K562 (cell line): ENCODE data around the gene TRIOBP. TPM values are rescaled to one million over a fixed set of nuclear protein-coding genes. Genes with fewer than 3 reads are reported as not detected.
A peak's percentile ranks its signal among the peaks of the same experiment; 100 is the strongest.

Source experiments
- CBFA2T2 ChIP-seq: fragments of 450-650 bp; conservative IDR thresholded peaks from 2 replicates; pipeline ENCODE4 v1.6.1; 2017; ENCODE audit warnings: mild to moderate bottlenecking
- JUN ChIP-seq, 2 experiments: sonication (generic) in 1 of 2; formaldehyde crosslinking in 1 of 2; IDR thresholded peaks; 2 replicates each; pipeline versions ENCODE4 v1.6.1 to v1.8.0; 2012 to 2022; ENCODE audit warnings: borderline replicate concordance in 2 of 2, mild to moderate bottlenecking in 2 of 2, improper control_type of control experiment in 1 of 2, low read depth in 1 of 2, low read length in 1 of 2, missing genetic modification reagents in 1 of 2
- L3MBTL2 ChIP-seq: fragments of 450-650 bp; IDR thresholded peaks from 2 replicates; pipeline ENCODE4 v1.6.1; 2016; ENCODE audit warnings: mild to moderate bottlenecking, moderate library complexity
- MYNN ChIP-seq, 2 experiments: sonication (generic); formaldehyde crosslinking in 1 of 2; IDR thresholded peaks; 2 replicates each; pipeline versions ENCODE4 v1.5.0 to v1.6.1; 2016 to 2020; ENCODE audit warnings: antibody characterized with exemption in 1 of 2, missing genetic modification reagents in 1 of 2
- NR2C2 ChIP-seq, 2 experiments: fragments of 200-800 bp in 1 of 2; sonication (Bioruptor generic) in 1 of 2; sonication (generic) in 1 of 2; formaldehyde crosslinking in 1 of 2; IDR thresholded peaks; 2 replicates each; pipeline versions ENCODE4 v1.6.1 to v1.8.0; 2016 to 2022; ENCODE audit warnings: mild to moderate bottlenecking in 1 of 2, missing compliant biosample characterization in 1 of 2, missing genetic modification characterization in 1 of 2, missing genetic modification reagents in 1 of 2
- NR3C1 ChIP-seq: sonication (generic); formaldehyde crosslinking; IDR thresholded peaks from 2 replicates; pipeline ENCODE4 v1.8.1; 2022; ENCODE audit warnings: missing genetic modification reagents
- POLR2H ChIP-seq: IDR thresholded peaks from 2 replicates; pipeline ENCODE4 v1.6.1; 2016; ENCODE audit warnings: missing genetic modification characterization, low read depth, mild to moderate bottlenecking, control low read depth, missing compliant biosample characterization, moderate library complexity
- RNF2 ChIP-seq: sonication (generic); IDR thresholded peaks from 2 replicates; pipeline ENCODE4 v1.6.1; 2016
- SMARCA4 ChIP-seq: fragments of 450-650 bp; IDR thresholded peaks from 2 replicates; pipeline ENCODE4 v1.6.1; 2016
- TAF9B ChIP-seq: fragments of 450-650 bp; IDR thresholded peaks from 2 replicates; pipeline ENCODE4 v1.6.1; 2018; ENCODE audit warnings: mild to moderate bottlenecking; ENCODE audit not compliant: partially characterized antibody
- ZBTB7A ChIP-seq: IDR thresholded peaks from 2 replicates; pipeline ENCODE4 v1.6.1; 2011; ENCODE audit warnings: low read depth, mild to moderate bottlenecking, low read length, moderate library complexity, borderline replicate concordance; ENCODE audit not compliant: control insufficient read depth
- polyA plus RNA-seq, 8 experiments: library from polyadenylated mRNA; depleted of rRNA in 4 of 8; stranded (reverse) in 5 of 8; unstranded in 3 of 8; fragments of >200 nt; fragmentation: Nextera tagmentation in 2 of 8; fragmentation: Illumina TruSeq in 1 of 8; extraction: Ambion mirVana in 2 of 8; extraction: Trizol in 1 of 8; gene quantifications; 2 replicates each; pipeline versions ENCODE4 v1.2.1 to v1.2.3, GENCODE V29; 2011 to 2014; ENCODE audit warnings: inconsistent platforms in 1 of 8, missing spikeins in 1 of 8
- total RNA-seq, 7 experiments: library from RNA; depleted of rRNA in 6 of 7; stranded (reverse); fragments of >200 nt in 6 of 7; fragmentation: Illumina TruSeq in 2 of 7; extraction: Trizol in 2 of 7; gene quantifications; 2 replicates each; pipeline versions ENCODE4 v1.2.1 to v1.2.3, GENCODE V29; 2011 to 2021; ENCODE audit warnings: low replicate concordance in 1 of 7
- TF ChIP-seq, protein P1 (sequence below), 2 experiments: IDR thresholded peaks; 2 replicates each; pipeline ENCODE4 v1.6.1; 2011; ENCODE audit warnings: borderline replicate concordance in 1 of 2, control low read depth in 1 of 2, low read depth in 1 of 2, low read length in 1 of 2, mild to moderate bottlenecking in 1 of 2, mixed read lengths in 1 of 2, moderate library complexity in 1 of 2; ENCODE audit not compliant: insufficient read depth in 1 of 2, insufficient read length in 1 of 2, poor library complexity in 1 of 2, severe bottlenecking in 1 of 2; ENCODE audit errors: extremely low read depth in 1 of 2
- TF ChIP-seq, protein P2 (sequence below), 2 experiments: fragments of 450-650 bp in 1 of 2; sonication (generic) in 1 of 2; formaldehyde crosslinking in 1 of 2; IDR thresholded peaks; 2 replicates each; pipeline versions ENCODE4 v1.7.1 to v1.9.0; 2016 to 2022; ENCODE audit warnings: inconsistent platforms in 1 of 2, mild to moderate bottlenecking in 1 of 2, missing genetic modification reagents in 1 of 2

Gene TRIOBP
- total and polyA plus RNA-seq, 9 of the 15 experiments (the other 6 are each of a cell fraction or from before 2014, with no cell fraction given), result 0.24 to 13.8 (median 5.5) TPM

GRCh38 chr22:37676736-37677492 lies 19.9 kb upstream of the TRIOBP start (continued):
- TF ChIP-seq, protein P1, sequence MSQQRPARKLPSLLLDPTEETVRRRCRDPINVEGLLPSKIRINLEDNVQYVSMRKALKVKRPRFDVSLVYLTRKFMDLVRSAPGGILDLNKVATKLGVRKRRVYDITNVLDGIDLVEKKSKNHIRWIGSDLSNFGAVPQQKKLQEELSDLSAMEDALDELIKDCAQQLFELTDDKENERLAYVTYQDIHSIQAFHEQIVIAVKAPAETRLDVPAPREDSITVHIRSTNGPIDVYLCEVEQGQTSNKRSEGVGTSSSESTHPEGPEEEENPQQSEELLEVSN (IDR thresholded peaks at IDR 0.05; ENCODE audit: borderline replicate concordance in 1 of 2, extremely low read depth in 1 of 2, insufficient read depth in 1 of 2, insufficient read length in 1 of 2, low read depth in 1 of 2, low read length in 1 of 2, poor library complexity in 1 of 2, severe bottlenecking in 1 of 2), result peak; percentile 63 to 86
- TF ChIP-seq SMARCA4, result peak; percentile 59; the same call in 1 of the 2 replicates
- TF ChIP-seq POLR2H (tag), result 0 out of 2 replicates have a peak, but pooled peaks have one; percentile 25
- TF ChIP-seq MYNN (IDR thresholded peaks at IDR 0.05), result peak; percentile 48; the same call in 1 of the 2 replicates
- no peak for TF ChIP-seq MYNN (CRISPR knock-in tag; IDR thresholded peaks at IDR 0.05)
- peak; percentile 99 for TF ChIP-seq ZBTB7A
- TF ChIP-seq NR2C2 (CRISPR knock-in tag; IDR thresholded peaks at IDR 0.05), result no peak
- peak; percentile 40; the same call in 1 of the 2 replicates for TF ChIP-seq NR2C2 (tag; IDR thresholded peaks at IDR 0.05)
- TF ChIP-seq, protein P2, sequence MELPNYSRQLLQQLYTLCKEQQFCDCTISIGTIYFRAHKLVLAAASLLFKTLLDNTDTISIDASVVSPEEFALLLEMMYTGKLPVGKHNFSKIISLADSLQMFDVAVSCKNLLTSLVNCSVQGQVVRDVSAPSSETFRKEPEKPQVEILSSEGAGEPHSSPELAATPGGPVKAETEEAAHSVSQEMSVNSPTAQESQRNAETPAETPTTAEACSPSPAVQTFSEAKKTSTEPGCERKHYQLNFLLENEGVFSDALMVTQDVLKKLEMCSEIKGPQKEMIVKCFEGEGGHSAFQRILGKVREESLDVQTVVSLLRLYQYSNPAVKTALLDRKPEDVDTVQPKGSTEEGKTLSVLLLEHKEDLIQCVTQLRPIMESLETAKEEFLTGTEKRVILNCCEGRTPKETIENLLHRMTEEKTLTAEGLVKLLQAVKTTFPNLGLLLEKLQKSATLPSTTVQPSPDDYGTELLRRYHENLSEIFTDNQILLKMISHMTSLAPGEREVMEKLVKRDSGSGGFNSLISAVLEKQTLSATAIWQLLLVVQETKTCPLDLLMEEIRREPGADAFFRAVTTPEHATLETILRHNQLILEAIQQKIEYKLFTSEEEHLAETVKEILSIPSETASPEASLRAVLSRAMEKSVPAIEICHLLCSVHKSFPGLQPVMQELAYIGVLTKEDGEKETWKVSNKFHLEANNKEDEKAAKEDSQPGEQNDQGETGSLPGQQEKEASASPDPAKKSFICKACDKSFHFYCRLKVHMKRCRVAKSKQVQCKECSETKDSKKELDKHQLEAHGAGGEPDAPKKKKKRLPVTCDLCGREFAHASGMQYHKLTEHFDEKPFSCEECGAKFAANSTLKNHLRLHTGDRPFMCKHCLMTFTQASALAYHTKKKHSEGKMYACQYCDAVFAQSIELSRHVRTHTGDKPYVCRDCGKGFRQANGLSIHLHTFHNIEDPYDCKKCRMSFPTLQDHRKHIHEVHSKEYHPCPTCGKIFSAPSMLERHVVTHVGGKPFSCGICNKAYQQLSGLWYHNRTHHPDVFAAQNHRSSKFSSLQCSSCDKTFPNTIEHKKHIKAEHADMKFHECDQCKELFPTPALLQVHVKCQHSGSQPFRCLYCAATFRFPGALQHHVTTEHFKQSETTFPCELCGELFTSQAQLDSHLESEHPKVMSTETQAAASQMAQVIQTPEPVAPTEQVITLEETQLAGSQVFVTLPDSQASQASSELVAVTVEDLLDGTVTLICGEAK (IDR thresholded peaks at IDR 0.05), result 0 out of 2 replicates have a peak, but pooled peaks have one; percentile 9
- TF ChIP-seq, protein P2 (CRISPR knock-in tag; IDR thresholded peaks at IDR 0.05), result no peak
- peak; percentile 34; the same call in 1 of the 2 replicates for TF ChIP-seq CBFA2T2
- TF ChIP-seq RNF2, result peak; percentile 70; the same call in 1 of the 2 replicates
- TF ChIP-seq NR3C1, result no peak
- peak; percentile 81 for TF ChIP-seq L3MBTL2
- TF ChIP-seq JUN (IDR thresholded peaks at IDR 0.05; ENCODE audit: borderline replicate concordance, low read depth, low read length), result peak; percentile 80
- no peak for TF ChIP-seq JUN (CRISPR knock-in tag; IDR thresholded peaks at IDR 0.05; ENCODE audit: borderline replicate concordance)
- peak; percentile 92 for TF ChIP-seq TAF9B
